NCI-H524 (cell line): Measurements from ENCODE around the gene SLC5A5.

ENCODE experiments used
- DNase-seq, 2 experiments: peaks; one replicate each; lab custom pipeline; 2025; lab: John Stamatoyannopoulos, UW

Gene SLC5A5

DNA sequence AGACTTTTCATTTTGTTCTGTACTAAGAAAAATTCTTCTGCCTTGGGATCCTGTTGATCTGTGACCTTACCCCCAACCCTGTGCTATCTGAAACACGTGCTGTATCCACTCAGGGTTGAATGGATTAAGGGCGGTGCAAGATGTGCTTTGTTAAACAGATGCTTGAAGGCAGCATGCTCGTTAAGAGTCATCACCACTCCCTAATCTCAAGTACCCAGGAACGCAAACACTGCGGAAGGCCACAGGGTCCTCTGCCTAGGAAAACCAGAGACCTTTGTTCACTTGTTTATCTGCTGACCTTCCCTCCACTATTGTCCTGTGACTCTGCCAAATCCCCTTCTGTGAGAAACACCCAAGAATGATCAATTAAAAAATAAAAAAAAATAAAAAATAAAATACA lies 47.4 kb downstream of the SLC5A5 start:
- peak in 1 of 2 experiments; percentile 65 for DNase-seq

DNA sequence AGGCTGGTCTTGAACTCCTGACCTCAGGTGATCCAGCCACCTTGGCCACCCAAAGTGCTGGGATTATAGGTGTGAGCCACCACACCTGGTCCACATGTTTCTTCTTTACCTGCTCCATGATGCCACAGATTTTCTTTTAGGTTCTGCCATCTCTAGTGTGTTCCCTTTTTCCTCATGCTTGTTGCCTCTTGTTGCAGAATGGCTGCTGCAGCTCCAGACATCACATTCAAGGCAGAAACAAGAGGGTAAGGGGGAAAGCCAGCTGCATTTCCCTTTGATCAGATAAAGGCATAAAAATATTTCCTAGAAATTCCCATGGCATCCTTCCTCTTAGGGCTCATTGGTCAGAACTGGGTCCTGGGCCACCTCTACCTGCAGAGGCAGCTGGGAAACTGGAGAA lies 48.8 kb downstream of the SLC5A5 start:
- DNase-seq: no peak

DNA sequence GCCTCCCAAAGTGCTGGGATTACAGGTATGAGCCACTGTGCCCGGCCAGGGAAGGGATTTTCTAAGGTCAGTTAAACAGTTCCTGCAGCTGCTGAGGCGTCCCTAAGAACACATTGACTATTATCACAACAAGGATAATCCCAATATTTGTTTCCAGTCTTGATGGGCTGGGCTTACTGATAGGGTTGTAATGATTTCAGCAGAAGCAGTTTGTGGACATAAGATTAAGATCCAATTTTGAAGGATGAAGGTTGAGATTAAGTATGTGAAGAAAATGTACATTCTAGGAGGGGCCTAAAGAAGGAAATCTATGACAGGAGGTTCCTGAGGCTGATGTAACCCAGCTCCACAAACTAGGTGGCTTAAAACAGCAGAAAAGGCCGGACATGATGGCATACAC lies 50.4 kb downstream of the SLC5A5 start:
- DNase-seq: no peak

DNA sequence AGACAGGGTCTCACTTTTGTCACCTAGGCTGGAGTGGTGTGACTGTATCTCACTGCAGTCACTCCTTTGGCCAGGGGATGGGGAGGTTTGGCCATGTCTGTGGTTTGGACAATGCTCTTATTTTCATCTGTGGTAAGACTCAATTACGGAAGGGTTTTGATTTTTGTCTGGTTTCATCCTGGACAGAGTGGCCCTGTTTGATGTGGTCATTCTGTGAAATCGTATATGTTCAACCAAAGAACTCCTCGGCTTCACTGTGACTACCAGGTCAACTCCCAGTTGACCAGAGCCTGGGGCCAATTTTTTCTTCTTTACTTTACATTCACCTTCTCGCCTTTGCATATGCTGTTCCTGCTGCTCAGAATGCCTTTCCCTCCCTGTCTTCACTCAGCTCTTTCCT lies 54.3 kb downstream of the SLC5A5 start:
- no peak for DNase-seq

DNA sequence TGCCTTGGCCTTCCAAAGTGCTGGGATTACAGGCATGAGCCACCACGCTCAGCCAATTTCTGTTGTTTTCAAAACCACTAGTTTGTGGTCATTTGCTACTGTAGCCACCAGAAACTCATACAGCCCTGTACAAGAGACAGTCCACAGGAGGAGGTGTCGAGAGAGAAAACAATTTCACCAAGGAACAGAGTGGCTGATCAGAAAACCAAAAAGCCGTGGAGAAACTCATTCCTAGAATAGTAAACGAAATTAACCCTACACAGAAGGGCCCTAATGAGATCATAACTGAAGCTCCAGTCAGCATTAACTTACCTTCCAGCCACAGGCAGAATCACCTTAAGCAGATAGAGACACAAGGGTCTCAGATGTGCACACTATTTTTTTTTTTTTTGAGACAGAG lies 57.3 kb downstream of the SLC5A5 start:
- no peak for DNase-seq

DNA sequence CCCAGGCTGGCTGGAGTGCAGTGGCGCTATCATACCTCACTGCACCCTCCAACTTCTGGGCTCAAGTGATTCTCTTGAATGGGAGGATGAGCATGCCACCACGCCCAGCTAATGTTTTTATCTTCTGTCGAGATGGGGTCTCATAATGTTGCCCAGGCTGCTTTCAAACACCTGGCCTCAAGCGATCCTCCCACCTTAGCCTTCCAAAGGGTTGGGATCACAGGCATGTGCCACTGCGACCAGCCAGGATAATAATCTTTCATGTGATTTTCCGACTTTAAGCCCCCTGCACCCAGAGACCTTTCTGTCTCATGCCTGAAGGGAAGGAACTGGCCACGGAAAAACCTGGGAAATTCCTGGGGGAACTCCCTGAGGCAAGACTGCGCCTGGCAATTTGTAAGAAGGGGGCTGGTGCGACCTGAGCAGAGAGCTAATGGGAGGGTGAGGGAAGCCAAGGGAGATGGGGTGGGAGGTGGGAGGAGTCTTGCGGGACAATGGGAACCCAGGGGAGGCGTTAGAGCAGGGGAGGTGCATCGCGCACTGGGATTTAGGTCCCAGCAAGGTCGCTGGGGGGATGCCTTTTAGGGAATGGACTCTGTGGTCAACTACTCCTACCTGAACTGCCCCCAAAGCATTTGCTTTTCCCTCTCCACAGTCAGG lies 59.9 kb downstream of the SLC5A5 start:
- DNase-seq: peak in 1 of 2 experiments; percentile 55

DNA sequence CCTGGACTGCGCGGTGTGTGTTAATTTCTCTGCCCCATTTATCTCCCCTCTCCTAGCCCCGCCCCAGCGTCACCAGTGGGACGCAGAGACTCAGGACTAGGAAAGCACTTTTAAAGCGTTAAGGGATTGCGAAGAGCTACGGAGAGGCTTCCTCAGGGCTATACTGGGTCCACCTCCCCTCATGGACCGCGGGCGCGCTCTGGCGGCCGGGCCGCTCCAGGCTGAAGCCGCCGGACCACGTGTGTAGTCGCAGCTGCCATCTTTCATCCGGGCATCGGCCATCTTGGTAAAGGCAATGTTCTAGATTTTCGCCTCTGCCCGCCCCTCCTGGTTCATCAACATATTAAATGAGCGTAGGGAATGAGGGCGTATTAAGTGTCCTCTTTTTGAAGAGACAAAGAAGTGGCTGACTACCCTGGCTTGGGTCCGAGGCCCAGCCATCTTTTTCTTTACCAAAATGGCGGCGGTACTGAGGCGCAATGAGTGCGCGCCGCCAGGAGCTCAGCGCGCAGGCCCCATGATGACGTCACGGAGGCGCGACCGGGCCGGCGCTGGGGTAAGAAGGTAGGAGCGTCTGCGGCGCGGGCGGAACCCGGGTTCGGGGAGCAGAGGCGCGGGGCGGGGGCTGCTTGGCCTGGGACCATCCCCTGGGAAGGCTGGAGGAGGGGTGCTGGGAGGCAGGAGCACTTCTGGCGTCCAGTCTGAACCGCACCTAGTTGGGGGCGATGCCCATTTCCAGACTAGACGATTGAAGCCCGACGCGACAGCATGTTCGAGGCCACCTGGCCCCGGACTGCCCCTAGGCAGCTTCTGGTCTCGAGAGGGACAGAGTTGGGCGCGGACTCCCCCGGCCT lies 61.0 kb downstream of the SLC5A5 start, which contains the start of gene CCDC124:
CCDC124 (plus strand) TSS at position 531 of the 854 bp plus-strand sequence. CDS start 3,406 bp downstream, outside the sequence.
- peak; percentile 96 to 97 for DNase-seq

DNA sequence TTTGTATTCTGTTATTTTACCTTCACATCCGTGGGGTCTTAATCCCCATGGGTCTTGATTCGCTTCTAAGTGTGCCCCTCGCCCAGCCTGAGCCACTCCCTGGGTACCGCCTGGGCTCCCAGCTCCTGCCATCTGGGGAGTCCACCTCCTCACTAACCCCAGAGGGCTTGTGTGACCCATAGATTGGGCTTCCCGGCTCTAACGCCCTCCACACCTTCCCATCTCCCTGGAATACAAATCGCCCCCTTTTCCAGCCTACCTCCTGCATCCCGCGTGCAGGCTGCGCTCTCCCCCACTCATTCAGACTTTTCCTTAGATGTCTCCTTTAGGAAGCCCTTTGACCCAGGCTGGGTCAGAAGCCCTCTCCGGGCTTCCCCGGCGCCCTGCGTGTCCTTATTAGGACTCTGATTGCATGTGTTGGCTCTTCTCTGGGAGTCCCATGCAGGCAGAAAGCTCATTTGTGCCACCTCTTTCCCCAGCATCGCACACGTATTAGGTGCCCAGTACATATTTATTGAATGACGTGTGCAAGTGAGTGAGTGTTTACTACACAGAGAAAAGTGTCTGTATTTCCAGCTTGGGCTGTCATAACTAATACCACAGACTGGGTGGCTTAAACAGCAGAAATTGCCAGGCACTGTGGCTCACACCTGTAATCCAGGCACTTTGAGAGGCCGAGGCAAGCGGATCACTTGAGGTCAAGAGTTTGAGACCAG lies 61.8 kb downstream of the SLC5A5 start:
- DNase-seq: no peak

DNA sequence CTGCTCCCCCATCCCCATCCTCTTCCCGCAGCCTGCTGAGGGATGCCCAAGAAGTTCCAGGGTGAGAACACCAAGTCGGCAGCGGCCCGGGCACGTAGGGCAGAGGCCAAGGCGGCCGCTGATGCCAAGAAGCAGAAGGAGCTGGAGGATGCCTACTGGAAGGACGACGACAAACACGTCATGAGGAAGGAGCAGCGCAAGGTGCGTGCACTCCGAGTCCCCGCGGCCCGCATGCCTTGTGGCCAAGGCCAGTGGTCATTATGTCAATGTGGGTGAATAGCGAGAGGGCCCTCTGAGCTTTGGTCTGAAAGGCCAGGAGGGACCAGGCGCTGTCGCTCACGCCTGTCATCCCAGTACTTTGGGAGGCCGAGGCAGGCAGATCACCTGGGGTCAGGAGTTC lies 64.6 kb downstream of the SLC5A5 start:
- no peak for DNase-seq

DNA sequence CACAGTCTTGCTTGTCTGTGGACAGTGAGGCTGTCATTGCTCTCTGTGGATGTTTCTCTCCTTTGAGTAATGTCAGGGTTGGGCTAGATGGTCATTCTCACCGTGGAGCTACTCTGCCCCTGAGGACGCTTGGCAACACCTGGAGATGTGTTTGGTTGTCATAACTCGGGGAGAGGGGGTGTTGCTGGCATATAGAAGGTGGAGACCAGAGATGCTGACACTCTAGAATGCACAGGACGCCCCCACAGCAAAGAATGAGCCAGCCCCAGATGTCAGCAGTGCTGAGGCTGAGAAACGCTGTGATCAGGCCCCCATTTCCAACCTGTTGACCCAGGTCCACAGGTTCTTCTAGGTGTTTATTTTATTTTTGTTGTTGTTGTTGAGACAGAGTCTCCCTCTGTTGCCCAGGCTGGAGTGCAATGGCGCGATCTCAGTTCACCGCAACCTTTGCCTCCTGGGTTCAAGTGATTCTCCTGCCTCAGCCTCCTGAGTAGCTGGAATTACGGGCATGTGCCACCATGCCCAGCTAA lies 65.7 kb downstream of the SLC5A5 start:
- DNase-seq: no peak

DNA sequence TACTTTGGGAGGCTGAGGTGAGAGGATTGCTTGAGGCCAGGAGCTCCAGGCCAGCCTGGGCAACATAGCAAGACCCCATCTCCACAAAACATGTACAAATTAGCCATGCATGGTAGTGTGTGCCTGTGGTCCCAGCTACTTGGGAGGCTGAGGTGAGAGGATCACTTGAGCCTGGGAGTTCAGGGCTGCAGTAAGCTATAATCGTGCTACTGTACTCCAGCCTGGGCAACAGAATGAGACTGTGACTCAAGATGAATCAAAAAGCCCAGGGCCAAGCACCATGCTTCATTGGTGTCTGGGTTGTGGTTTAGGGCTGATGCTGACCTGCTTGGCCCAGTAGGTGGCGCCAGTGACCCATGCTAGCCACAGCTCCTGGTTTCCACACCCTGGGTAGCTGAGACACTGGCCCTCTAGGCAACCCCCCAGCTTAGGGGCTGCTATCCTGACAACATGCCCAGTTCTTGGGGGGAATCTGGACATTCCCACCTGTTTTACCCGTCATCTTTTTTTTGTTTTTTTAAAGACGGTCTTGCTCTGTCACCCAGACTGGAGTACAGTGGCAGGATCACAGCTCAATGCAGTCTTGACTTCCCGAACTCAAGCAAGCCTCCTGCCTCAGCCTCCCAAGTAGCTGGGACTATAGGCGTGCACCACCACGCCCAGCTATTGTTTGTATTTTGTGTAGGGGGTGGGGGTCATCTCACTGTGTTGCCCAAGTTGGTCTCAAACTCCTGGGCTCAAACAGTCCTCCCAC lies 66.5 kb downstream of the SLC5A5 start:
- DNase-seq: peak; percentile 45 to 76

DNA sequence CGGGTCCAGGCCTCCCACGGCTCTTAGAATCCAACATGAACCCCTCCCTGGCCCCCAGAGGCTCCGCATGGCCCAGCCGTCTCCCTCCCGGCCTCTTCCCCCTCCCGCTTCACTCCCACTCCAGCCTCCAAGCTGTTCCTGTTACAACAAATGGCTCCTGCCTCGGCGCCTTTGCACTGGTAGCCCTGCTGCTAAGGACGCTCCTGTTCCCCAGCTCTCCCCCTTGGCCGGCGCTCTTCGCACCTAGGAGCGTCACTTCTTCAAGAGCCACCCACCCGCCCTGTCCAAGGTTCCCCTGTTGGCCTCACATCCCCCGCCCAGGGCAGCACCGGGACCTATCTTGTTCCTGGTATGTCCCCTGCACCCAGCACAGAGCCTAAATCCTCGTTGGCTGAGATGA lies 70.4 kb downstream of the SLC5A5 start:
- no peak for DNase-seq

DNA sequence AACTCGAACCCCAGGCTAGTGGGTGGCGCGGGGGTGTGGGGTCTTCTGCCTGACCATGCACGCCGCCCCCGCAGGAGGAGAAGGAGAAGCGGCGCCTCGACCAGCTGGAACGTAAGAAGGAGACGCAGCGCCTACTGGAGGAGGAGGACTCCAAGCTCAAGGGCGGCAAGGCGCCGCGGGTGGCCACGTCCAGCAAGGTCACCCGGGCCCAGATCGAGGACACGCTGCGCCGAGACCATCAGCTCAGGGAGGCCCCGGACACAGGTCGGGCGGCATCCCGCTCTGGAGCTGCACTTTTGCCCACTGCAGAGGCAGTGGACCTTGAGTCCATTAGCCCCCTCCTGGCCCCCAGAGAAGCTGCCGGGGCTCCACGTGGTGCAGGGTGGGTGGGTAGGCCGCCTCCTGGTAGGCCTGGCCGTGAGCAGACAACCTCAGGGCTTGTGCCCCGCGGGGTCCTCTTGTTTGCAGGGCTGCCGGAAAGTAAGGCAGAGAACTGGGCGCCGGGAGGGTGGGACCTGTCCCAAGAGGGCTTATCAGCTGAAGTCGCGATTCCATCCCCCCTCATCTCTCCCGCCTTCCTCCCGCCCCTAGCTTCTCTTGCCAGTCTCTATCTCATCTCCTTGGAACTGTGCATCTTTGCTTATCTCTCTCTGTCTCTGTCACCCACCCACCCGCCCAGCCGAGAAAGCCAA lies 71.0 kb downstream of the SLC5A5 start:
- DNase-seq: no peak

DNA sequence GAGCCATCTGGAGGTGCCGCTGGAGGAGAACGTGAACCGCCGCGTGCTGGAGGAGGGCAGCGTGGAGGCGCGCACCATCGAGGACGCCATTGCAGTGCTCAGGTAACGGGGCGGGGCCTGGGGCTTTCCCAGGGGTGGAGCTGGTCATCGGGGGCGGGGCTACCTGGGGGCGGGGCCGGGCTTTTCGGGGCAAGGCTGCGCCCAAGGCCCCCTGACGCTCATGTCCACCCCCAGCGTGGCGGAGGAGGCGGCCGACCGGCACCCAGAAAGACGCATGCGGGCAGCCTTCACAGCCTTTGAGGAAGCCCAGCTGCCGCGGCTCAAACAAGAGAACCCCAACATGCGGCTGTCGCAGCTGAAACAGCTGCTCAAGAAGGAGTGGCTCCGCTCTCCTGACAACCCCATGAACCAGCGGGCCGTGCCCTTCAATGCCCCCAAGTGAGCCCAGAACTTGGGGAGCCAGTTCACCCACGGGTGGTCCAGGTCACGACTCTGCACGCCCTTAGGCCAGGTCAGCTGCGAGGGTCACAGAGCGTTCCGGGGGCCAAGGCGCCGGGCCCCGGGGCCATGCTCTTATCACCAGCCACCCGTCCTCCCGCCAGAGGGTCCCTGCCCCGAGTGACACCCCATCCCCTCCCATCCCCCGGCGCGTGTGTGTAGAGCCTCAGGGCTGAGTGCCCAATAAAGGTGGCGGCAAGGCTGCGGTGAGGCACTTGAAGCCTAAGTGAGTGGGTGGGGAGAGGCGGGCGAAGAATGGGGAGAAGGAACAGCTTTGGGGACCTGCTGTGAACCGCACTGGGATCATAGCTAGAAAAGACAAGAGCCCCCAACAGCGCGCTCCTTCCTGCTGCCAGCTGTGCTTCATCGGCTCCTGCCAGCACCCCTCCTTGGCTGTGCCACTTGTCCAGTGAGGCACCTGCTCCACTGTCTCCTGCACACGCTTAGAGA lies 71.8 kb downstream of the SLC5A5 start:
- DNase-seq: no peak

DNA sequence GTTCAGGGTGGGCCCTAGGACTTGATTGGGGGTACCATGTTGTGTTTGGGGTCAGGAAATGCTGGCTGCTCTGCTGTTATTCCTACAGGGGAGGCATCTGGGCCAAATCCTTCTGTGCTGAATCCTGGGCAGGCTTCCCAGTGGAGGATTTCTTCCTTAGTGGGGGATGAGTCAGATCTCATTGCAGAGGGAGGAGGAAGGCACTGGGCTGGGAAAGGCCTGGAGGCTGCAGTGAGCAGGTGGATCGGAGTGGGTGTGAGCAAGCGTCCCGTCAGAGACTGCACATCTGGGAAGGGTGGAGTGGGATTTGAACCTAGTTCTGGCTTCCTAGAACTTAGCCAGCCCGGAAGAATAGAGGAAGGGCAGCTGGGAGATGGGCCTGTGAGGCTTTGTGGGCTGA lies 72.6 kb downstream of the SLC5A5 start:
- no peak for DNase-seq
